ENCODE data around the gene YAF2.

GRCh38 chr12:42270596-42270995 lies 32.5 kb upstream of the YAF2 start:
- TF ChIP-seq CTCF (IDR thresholded peaks at IDR 0.05; ENCODE audit: poor library complexity) = no peak
- no peak for TF ChIP-seq EZH2 (IDR thresholded peaks at IDR 0.05; ENCODE audit: borderline replicate concordance)
- TF ChIP-seq EZH2phosphoT487 (IDR thresholded peaks at IDR 0.05; ENCODE audit: low read depth, severe bottlenecking, unreplicated experiment) = no peak
